Measurements from ENCODE around the gene COL27A1. TPM values are rescaled to one million over a fixed set of nuclear protein-coding genes. Genes with fewer than 3 reads are reported as not detected.
A peak's percentile ranks its signal among the peaks of the same experiment; 100 is the strongest.

Gene COL27A1
- total and polyA plus RNA-seq, 2 experiments from 2014 or later = 10.5 to 18.0 TPM

- TF ChIP-seq ZNF114 (CRISPR knock-in tag; IDR thresholded peaks at IDR 0.05) (no peak), EZH2 (IDR thresholded peaks at IDR 0.05; ENCODE audit: low read depth, unreplicated experiment) (no peak), JUNB (IDR thresholded peaks at IDR 0.05; ENCODE audit: unreplicated experiment) (no peak), EZH2phosphoT487 (IDR thresholded peaks at IDR 0.05; ENCODE audit: unreplicated experiment) (no peak), CREB1 (CRISPR knock-in tag; IDR thresholded peaks at IDR 0.05; ENCODE audit: low read depth) (no peak), ZNF331 (CRISPR knock-in tag; IDR thresholded peaks at IDR 0.05; ENCODE audit: low read depth) (no peak; the same call in 1 of the 2 replicates), NANOG (IDR thresholded peaks at IDR 0.05; ENCODE audit: borderline replicate concordance) (no peak)
- TF ChIP-seq, protein P1, sequence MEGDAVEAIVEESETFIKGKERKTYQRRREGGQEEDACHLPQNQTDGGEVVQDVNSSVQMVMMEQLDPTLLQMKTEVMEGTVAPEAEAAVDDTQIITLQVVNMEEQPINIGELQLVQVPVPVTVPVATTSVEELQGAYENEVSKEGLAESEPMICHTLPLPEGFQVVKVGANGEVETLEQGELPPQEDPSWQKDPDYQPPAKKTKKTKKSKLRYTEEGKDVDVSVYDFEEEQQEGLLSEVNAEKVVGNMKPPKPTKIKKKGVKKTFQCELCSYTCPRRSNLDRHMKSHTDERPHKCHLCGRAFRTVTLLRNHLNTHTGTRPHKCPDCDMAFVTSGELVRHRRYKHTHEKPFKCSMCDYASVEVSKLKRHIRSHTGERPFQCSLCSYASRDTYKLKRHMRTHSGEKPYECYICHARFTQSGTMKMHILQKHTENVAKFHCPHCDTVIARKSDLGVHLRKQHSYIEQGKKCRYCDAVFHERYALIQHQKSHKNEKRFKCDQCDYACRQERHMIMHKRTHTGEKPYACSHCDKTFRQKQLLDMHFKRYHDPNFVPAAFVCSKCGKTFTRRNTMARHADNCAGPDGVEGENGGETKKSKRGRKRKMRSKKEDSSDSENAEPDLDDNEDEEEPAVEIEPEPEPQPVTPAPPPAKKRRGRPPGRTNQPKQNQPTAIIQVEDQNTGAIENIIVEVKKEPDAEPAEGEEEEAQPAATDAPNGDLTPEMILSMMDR (conservative IDR thresholded peaks at IDR 0.05; ENCODE audit: low read depth in 2 of 2) = no peak
- TF ChIP-seq, protein P2, sequence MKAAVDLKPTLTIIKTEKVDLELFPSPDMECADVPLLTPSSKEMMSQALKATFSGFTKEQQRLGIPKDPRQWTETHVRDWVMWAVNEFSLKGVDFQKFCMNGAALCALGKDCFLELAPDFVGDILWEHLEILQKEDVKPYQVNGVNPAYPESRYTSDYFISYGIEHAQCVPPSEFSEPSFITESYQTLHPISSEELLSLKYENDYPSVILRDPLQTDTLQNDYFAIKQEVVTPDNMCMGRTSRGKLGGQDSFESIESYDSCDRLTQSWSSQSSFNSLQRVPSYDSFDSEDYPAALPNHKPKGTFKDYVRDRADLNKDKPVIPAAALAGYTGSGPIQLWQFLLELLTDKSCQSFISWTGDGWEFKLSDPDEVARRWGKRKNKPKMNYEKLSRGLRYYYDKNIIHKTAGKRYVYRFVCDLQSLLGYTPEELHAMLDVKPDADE (IDR thresholded peaks at IDR 0.05) = no peak
Measured at GRCh38 chr9:114348906-114349482, 193.7 kb downstream of the COL27A1 start (continued).

DNA sequence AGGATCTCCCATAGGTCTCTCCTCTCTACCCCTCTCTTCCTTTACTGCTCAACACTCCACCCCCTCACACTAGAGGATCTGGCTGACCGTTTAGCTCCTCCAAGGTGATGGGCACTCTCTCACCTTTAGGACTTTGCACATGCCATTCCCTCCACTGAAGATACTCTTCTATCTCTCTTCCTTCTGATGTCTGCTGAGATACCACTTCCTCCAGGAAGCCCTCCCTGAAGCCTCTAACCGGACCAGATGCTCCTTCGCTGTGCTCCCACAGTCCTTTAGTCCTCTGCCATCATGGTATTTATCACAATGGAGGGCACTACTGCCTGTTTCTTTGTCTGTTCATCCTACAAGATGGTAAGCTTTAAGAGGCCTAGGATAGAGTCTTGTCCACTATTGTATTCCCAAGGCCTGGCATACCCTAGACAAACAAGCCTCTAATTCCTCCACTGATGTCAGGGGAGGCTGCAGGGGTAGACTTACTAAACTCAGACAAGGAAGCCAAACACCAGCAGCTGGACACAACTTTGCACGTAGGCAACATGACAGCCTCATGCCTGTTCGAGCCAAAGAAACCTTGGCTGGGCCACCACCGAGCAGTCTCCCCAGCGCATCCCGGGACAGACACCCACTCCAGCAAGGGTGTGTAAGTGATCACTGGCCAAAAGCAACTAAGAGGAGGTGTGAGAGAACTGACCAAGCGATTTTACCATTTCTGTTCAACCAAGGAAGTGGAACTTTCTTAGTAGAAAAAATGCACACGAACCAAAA is 194.6 kb downstream of the COL27A1 start:
- Mint-ChIP-seq H3K4me3 (peak overlapping the region; percentile 13; the same call in 1 of the 3 replicates), H3K4me1 (peaks cover 21% of the 10 kb centered on the region), H3K9me3 (no peaks in the 10 kb centered on the region), H3K36me3 (ENCODE audit: low read depth) (peaks cover 80% of the 10 kb centered on the region), H3K27me3 (ENCODE audit: insufficient read depth, low read depth, poor library complexity) (peaks cover 18% of the 10 kb centered on the region), H3K27ac (peak overlapping the region; percentile 96)
- Histone ChIP-seq H3K4me3 (no peak overlapping the region), H3F3A (replicated peaks; ENCODE audit: low read depth) (no peaks in the 10 kb centered on the region), H3K27ac (ENCODE audit: low read depth) (peak overlapping the region; percentile 74; the same call in 1 of the 2 replicates), H2AFZ (no peak overlapping the region), H3K9me2 (ENCODE audit: insufficient read depth) (no peaks in the 10 kb centered on the region), H4K20me1 (replicated peaks; ENCODE audit: insufficient read depth) (no peaks in the 10 kb centered on the region), H3K79me2 (replicated peaks; ENCODE audit: insufficient read depth) (no peaks in the 10 kb centered on the region), H3K27me3 (ENCODE audit: insufficient read depth) (no peaks in the 10 kb centered on the region), H3K36me3 (ENCODE audit: insufficient read depth) (peaks cover 15% of the 10 kb centered on the region; the same call in 1 of the 2 replicates), H3K4me1 (ENCODE audit: insufficient read depth) (no peaks in the 10 kb centered on the region), H3K4me2 (no peak overlapping the region)
- TF ChIP-seq, protein P2 (IDR thresholded peaks at IDR 0.05) = no peak
- TF ChIP-seq ZNF331 (CRISPR knock-in tag; IDR thresholded peaks at IDR 0.05; ENCODE audit: low read depth) = no peak
- TF ChIP-seq CREB1 (CRISPR knock-in tag; IDR thresholded peaks at IDR 0.05; ENCODE audit: low read depth) = no peak
- TF ChIP-seq EZH2 (IDR thresholded peaks at IDR 0.05; ENCODE audit: low read depth, unreplicated experiment) = no peak
- no peak for TF ChIP-seq NANOG (IDR thresholded peaks at IDR 0.05; ENCODE audit: borderline replicate concordance)
- TF ChIP-seq, protein P3, sequence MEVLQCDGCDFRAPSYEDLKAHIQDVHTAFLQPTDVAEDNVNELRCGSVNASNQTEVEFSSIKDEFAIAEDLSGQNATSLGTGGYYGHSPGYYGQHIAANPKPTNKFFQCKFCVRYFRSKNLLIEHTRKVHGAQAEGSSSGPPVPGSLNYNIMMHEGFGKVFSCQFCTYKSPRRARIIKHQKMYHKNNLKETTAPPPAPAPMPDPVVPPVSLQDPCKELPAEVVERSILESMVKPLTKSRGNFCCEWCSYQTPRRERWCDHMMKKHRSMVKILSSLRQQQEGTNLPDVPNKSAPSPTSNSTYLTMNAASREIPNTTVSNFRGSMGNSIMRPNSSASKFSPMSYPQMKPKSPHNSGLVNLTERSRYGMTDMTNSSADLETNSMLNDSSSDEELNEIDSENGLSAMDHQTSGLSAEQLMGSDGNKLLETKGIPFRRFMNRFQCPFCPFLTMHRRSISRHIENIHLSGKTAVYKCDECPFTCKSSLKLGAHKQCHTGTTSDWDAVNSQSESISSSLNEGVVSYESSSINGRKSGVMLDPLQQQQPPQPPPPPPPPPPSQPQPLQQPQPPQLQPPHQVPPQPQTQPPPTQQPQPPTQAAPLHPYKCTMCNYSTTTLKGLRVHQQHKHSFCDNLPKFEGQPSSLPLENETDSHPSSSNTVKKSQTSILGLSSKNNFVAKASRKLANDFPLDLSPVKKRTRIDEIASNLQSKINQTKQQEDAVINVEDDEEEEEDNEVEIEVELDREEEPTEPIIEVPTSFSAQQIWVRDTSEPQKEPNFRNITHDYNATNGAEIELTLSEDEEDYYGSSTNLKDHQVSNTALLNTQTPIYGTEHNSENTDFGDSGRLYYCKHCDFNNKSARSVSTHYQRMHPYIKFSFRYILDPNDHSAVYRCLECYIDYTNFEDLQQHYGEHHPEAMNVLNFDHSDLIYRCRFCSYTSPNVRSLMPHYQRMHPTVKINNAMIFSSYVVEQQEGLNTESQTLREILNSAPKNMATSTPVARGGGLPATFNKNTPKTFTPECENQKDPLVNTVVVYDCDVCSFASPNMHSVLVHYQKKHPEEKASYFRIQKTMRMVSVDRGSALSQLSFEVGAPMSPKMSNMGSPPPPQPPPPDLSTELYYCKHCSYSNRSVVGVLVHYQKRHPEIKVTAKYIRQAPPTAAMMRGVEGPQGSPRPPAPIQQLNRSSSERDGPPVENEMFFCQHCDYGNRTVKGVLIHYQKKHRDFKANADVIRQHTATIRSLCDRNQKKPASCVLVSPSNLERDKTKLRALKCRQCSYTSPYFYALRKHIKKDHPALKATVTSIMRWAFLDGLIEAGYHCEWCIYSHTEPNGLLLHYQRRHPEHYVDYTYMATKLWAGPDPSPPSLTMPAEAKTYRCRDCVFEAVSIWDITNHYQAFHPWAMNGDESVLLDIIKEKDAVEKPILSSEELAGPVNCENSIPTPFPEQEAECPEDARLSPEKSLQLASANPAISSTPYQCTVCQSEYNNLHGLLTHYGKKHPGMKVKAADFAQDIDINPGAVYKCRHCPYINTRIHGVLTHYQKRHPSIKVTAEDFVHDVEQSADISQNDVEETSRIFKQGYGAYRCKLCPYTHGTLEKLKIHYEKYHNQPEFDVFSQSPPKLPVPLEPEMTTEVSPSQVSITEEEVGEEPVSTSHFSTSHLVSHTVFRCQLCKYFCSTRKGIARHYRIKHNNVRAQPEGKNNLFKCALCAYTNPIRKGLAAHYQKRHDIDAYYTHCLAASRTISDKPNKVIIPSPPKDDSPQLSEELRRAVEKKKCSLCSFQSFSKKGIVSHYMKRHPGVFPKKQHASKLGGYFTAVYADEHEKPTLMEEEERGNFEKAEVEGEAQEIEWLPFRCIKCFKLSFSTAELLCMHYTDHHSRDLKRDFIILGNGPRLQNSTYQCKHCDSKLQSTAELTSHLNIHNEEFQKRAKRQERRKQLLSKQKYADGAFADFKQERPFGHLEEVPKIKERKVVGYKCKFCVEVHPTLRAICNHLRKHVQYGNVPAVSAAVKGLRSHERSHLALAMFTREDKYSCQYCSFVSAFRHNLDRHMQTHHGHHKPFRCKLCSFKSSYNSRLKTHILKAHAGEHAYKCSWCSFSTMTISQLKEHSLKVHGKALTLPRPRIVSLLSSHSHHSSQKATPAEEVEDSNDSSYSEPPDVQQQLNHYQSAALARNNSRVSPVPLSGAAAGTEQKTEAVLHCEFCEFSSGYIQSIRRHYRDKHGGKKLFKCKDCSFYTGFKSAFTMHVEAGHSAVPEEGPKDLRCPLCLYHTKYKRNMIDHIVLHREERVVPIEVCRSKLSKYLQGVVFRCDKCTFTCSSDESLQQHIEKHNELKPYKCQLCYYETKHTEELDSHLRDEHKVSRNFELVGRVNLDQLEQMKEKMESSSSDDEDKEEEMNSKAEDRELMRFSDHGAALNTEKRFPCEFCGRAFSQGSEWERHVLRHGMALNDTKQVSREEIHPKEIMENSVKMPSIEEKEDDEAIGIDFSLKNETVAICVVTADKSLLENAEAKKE (CRISPR knock-in tag; IDR thresholded peaks at IDR 0.05) = no peak
- DNase-seq (ENCODE audit: low spot score) = no peak
- ATAC-seq = no peak

Measured in GM23338 (cell line).